Naive B cell (primary cell): ENCODE data around the gene EZR. TPM values are rescaled to one million over a fixed set of nuclear protein-coding genes. Genes with fewer than 3 reads are reported as not detected.

ENCODE experiments used
- ATAC-seq, 2 donors: fragments of 150-1000 bp; cut with Tn5 transposase; 2 replicates each; pipeline ENCODE4 v1.10.0; 2021; ENCODE audit warnings: low read depth in 2 of 2, mild to moderate bottlenecking in 2 of 2, moderate library complexity in 2 of 2
- DNase-seq: peaks from one replicate; pipeline ENCODE4 v3.0.0; 2022
- H3K27ac Mint-ChIP-seq, 6 donors: one replicate each; pipeline ENCODE4 v1.8.0; 2020 to 2022; ENCODE audit warnings: mild to moderate bottlenecking in 6 of 6, mixed read lengths in 6 of 6, moderate library complexity in 5 of 6, inconsistent platforms in 2 of 6
- H3K27me3 Mint-ChIP-seq, 3 donors: one replicate each; pipeline ENCODE4 v1.8.0; 2021 to 2022; ENCODE audit warnings: mixed read lengths in 3 of 3, mild to moderate bottlenecking in 1 of 3
- H3K36me3 Mint-ChIP-seq, 2 donors: one replicate each; pipeline ENCODE4 v1.8.0; 2020 to 2022; ENCODE audit warnings: mixed read lengths in 2 of 2, inconsistent platforms in 1 of 2, mild to moderate bottlenecking in 1 of 2
- H3K4me1 Mint-ChIP-seq, 3 donors: one replicate each; pipeline ENCODE4 v1.8.0; 2020 to 2022; ENCODE audit warnings: mixed read lengths in 3 of 3, inconsistent platforms in 1 of 3, mild to moderate bottlenecking in 1 of 3, moderate library complexity in 1 of 3
- H3K4me3 Mint-ChIP-seq, 8 donors: one replicate each; pipeline ENCODE4 v1.8.0; 2020 to 2022; ENCODE audit warnings: mild to moderate bottlenecking in 8 of 8, mixed read lengths in 8 of 8, moderate library complexity in 8 of 8, inconsistent platforms in 2 of 8
- H3K9me3 Mint-ChIP-seq, 7 donors: one replicate each; pipeline ENCODE4 v1.8.0; 2020 to 2022; ENCODE audit warnings: mixed read lengths in 7 of 7, mild to moderate bottlenecking in 5 of 7, inconsistent platforms in 2 of 7, moderate library complexity in 1 of 7
- polyA plus RNA-seq, 6 donors: library from polyadenylated mRNA; unstranded; fragments of 300-500 nt; fragmentation: Illumina TruSeq; gene quantifications; one replicate each; pipeline ENCODE4 v1.2.3, GENCODE V29; 2021; ENCODE audit warnings: low read depth in 6 of 6

EZR gene
- polyA plus RNA-seq, 6 donors from 2014 or later = 463 to 555 (median 516) TPM

GRCh38 chr6:158754738-158755137, 64.4 kb downstream of the EZR start:
- no peak overlapping the region for H3K4me3 Mint-ChIP-seq
- H3K36me3 Mint-ChIP-seq = no peaks in the 10 kb centered on the region
- ATAC-seq = no peak
- DNase-seq = no peak
- H3K27ac Mint-ChIP-seq = peak overlapping the region in 2 of 6 donors; percentile 8 to 81
- no peaks in the 10 kb centered on the region for H3K27me3 Mint-ChIP-seq
- peaks cover 6 to 17% (median 13%) of the 10 kb centered on the region in 3 donors for H3K4me1 Mint-ChIP-seq
- H3K9me3 Mint-ChIP-seq = no peaks in the 10 kb centered on the region

DNA sequence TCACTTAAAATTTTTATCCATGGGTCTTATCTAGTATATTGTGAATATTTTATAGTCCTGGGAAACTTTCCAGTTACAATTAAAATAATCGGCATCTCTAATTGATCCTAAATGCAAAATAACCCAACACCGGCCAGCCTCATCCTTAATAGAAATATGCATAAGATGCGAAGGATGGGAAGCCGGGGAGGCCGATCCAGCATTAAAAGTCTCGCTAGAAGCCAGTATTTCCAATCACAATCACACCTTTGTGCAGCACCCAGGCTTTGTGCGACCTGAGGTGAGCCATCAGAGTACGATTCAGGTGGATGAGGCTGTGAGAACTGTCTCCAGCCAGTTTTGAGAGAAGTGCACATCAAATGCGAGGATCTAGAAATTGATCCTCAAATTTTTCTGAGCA, 65.4 kb downstream of the EZR start:
- ATAC-seq = no peak
- H3K36me3 Mint-ChIP-seq = no peaks in the 10 kb centered on the region
- no peak for DNase-seq
- peaks cover 6 to 17% (median 13%) of the 10 kb centered on the region in 3 donors for H3K4me1 Mint-ChIP-seq
- no peaks in the 10 kb centered on the region for H3K9me3 Mint-ChIP-seq
- H3K27ac Mint-ChIP-seq = no peak overlapping the region
- H3K27me3 Mint-ChIP-seq = no peaks in the 10 kb centered on the region
- no peak overlapping the region for H3K4me3 Mint-ChIP-seq

GRCh38 chr6:158752613-158753012, 66.6 kb downstream of the EZR start:
- peak in 1 of 2 donors; percentile 32 for ATAC-seq
- H3K4me3 Mint-ChIP-seq = no peak overlapping the region
- no peaks in the 10 kb centered on the region for H3K27me3 Mint-ChIP-seq
- H3K36me3 Mint-ChIP-seq = no peaks in the 10 kb centered on the region
- peaks cover 4 to 17% (median 13%) of the 10 kb centered on the region in 3 donors for H3K4me1 Mint-ChIP-seq
- H3K27ac Mint-ChIP-seq = peak overlapping the region in 1 of 6 donors; percentile 69
- no peaks in the 10 kb centered on the region for H3K9me3 Mint-ChIP-seq
- no peak for DNase-seq

DNA sequence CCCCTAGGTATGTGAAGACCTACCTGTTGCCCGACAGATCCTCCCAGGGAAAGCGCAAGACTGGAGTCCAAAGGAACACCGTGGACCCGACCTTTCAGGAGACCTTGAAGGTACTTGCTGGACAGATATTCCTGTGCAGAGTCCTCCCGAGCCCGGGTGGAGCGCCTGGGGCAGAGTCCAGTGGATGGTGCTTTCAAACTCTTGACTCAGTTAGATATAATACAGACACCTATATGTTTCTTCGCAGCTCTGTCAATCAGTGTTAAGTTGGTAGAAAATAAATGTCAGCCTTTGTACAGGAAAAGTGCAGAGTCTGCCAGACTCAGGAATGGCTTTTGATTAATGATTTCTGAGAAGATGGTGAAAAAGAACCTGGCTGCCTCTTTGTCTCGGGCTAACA, 67.2 kb downstream of the EZR start:
- no peaks in the 10 kb centered on the region for H3K27me3 Mint-ChIP-seq
- no peak overlapping the region for H3K27ac Mint-ChIP-seq
- H3K4me3 Mint-ChIP-seq = peak overlapping the region in 1 of 8 donors; percentile 51
- H3K9me3 Mint-ChIP-seq = no peaks in the 10 kb centered on the region
- H3K4me1 Mint-ChIP-seq = peaks cover 3 to 17% (median 13%) of the 10 kb centered on the region in 3 donors
- H3K36me3 Mint-ChIP-seq = no peaks in the 10 kb centered on the region
- ATAC-seq = no peak
- DNase-seq = no peak

GRCh38 chr6:158751224-158751623, 67.9 kb downstream of the EZR start:
- H3K27me3 Mint-ChIP-seq = no peaks in the 10 kb centered on the region
- no peak overlapping the region for H3K27ac Mint-ChIP-seq

DNA sequence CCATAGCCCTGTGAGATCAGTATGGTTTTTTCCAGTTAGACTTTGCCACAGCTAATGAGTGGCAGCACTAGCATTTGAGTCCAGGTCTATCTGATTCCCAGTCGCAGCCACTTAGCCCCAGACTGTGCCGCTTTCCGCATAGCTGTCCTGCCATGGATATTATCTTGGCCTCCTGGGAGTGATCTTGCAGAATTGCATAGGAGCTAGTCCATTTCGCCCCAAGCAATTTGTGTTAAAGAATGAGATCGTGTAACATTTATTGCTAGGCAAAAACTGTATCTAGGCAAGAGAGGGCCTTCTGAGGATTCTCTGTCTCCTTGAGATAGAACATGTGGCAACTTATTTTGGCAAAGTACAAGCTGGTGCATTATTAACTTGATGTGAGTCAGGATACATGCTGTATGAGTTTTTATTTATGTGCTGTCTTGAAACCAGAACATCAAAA, 74.2 kb downstream of the EZR start:
- Mint-ChIP-seq H3K4me1 (no peaks in the 10 kb centered on the region), H3K4me3 (no peak overlapping the region), H3K27me3 (no peaks in the 10 kb centered on the region), H3K27ac (no peak overlapping the region), H3K9me3 (peaks cover 0 to 10% (median 3%) of the 10 kb centered on the region in 7 donors), H3K36me3 (peaks cover 0 to under 1% of the 10 kb centered on the region in 2 donors)
- no peak for DNase-seq
- no peak for ATAC-seq

More at GRCh38 chr6:158751224-158751623, 67.9 kb downstream of the EZR start:
- Mint-ChIP-seq H3K9me3 (no peaks in the 10 kb centered on the region), H3K4me1 (peaks cover 3 to 17% (median 13%) of the 10 kb centered on the region in 3 donors), H3K4me3 (no peak overlapping the region), H3K36me3 (no peaks in the 10 kb centered on the region)
- no peak for ATAC-seq
- no peak for DNase-seq

DNA sequence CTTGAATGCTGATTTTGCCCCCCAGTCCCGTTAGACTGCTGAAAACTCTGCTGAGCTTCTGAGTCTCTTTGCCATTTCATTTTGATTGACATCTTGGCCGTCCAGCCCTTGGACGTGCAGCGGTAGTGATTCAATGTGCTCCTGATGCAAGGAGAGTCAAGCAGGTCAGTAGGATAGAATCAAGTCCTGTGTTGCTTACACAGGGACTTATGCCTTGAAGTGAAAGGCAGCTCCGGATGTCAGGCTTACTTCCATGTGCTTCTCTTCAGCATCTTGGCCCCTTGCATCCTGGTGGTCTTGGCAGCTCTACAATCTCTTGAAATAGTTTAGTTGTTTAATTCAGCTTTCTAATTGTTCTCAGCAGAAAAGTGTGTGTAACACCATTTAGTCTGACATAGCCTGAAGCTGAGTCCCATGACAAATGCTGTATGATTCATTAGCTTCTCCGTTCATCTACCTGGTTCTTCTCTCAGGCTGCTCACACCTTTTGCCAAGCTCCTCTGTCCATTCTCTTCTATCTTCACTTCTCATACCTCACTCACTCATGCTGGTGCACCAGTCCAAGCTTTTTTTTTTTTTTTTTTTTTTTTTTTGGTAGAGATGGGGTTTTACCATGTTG, 76.0 kb downstream of the EZR start:
- DNase-seq = no peak
- peaks cover 0 to 3% (median 0%) of the 10 kb centered on the region in 3 donors for H3K4me1 Mint-ChIP-seq
- no peak overlapping the region for H3K27ac Mint-ChIP-seq
- peaks cover 8 to 18% of the 10 kb centered on the region in 2 donors for H3K36me3 Mint-ChIP-seq
- ATAC-seq = no peak
- peaks cover 8 to 22% (median 15%) of the 10 kb centered on the region in 7 donors for H3K9me3 Mint-ChIP-seq
- no peak overlapping the region for H3K4me3 Mint-ChIP-seq
- no peaks in the 10 kb centered on the region for H3K27me3 Mint-ChIP-seq

GRCh38 chr6:158739673-158740072, 79.5 kb downstream of the EZR start:
- ATAC-seq (no peak), DNase-seq (no peak)
- peak overlapping the region in 1 of 6 donors; percentile 5 for H3K27ac Mint-ChIP-seq
- peaks cover 0 to 3% (median 0%) of the 10 kb centered on the region in 3 donors for H3K4me1 Mint-ChIP-seq
- peaks cover 8 to 24% of the 10 kb centered on the region in 2 donors for H3K36me3 Mint-ChIP-seq
- no peaks in the 10 kb centered on the region for H3K27me3 Mint-ChIP-seq
- H3K9me3 Mint-ChIP-seq = peaks cover 8 to 26% (median 15%) of the 10 kb centered on the region in 7 donors
- no peak overlapping the region for H3K4me3 Mint-ChIP-seq

- Mint-ChIP-seq H3K27ac (no peak overlapping the region), H3K36me3 (peaks cover 8 to 29% of the 10 kb centered on the region in 2 donors), H3K4me3 (no peak overlapping the region), H3K9me3 (peaks cover 12 to 36% (median 19%) of the 10 kb centered on the region in 7 donors), H3K4me1 (peaks cover 0 to 3% (median 0%) of the 10 kb centered on the region in 3 donors), H3K27me3 (no peaks in the 10 kb centered on the region)
- DNase-seq (no peak), ATAC-seq (no peak)
Measured at GRCh38 chr6:158737710-158738615, 81.2 kb downstream of the EZR start.

DNA sequence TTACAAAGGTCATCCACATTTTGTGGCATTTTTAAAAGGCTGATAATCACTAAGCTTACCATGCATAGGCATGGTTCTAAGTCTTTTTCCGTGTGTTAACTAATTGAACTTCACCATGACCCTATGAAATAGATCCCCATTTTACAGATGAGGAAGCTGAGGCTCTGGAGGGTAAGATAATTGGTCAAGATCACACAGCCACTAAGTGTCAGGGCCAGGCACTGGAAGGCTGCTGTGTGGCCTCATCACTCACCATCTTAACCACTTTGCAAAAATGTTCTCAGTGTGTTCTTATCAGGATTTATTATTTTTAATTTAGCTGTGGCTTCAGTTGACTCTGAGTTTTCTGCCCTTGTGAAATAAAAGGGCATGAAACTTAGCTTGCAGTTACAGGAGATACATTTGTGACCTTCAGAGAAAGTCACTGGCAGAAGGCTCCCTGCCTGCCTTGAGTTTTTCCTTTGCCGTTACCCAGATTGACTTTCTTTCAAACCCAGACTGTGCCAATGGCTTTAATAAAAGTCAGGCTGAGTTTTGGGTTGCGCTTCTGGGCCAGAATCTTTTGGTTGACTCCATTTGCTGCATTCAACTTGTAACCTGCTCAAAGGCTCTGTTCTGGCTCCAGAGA, 82.0 kb downstream of the EZR start:
- Mint-ChIP-seq H3K4me3 (no peak overlapping the region), H3K9me3 (peaks cover 12 to 43% (median 19%) of the 10 kb centered on the region in 7 donors), H3K4me1 (peaks cover 0 to 3% (median 0%) of the 10 kb centered on the region in 3 donors), H3K27me3 (no peaks in the 10 kb centered on the region), H3K36me3 (peaks cover 8 to 29% of the 10 kb centered on the region in 2 donors), H3K27ac (no peak overlapping the region)
- ATAC-seq (no peak), DNase-seq (no peak)

- Mint-ChIP-seq H3K4me3 (no peak overlapping the region), H3K36me3 (peaks cover 8 to 28% of the 10 kb centered on the region in 2 donors), H3K27ac (no peak overlapping the region), H3K27me3 (no peaks in the 10 kb centered on the region), H3K4me1 (peaks cover 0 to 3% (median 0%) of the 10 kb centered on the region in 3 donors), H3K9me3 (peaks cover 13 to 44% (median 19%) of the 10 kb centered on the region in 7 donors)
- ATAC-seq = no peak
- DNase-seq = no peak
Measured at GRCh38 chr6:158735009-158735408, 84.2 kb downstream of the EZR start.

DNA sequence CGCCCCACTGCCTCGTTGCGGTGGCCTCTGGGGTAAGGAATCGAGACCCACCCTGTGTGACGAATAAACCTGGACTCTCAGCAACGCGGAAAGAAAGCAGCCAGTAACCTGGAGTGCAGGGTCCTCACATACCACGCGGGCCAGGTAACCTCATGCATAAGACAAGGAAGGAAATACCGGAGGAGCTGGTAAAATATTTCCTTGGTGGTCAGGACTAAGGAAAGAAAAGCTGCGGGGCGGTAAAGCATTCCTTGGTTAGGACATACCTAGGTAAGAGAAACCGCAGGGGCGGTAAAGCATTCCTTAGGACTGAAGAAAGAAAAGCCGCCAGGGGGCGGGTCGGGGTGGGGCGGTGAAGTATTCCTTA, 88.6 kb downstream of the EZR start:
- Mint-ChIP-seq H3K4me1 (no peaks in the 10 kb centered on the region), H3K36me3 (peaks cover 0 to 7% of the 10 kb centered on the region in 2 donors), H3K27me3 (no peaks in the 10 kb centered on the region), H3K9me3 (peaks cover 3 to 32% (median 5%) of the 10 kb centered on the region in 7 donors), H3K27ac (peak overlapping the region in 1 of 6 donors; percentile 59), H3K4me3 (no peak overlapping the region)
- no peak for ATAC-seq
- no peak for DNase-seq

- Mint-ChIP-seq H3K36me3 (peaks cover 0 to 7% of the 10 kb centered on the region in 2 donors), H3K27me3 (no peaks in the 10 kb centered on the region), H3K4me1 (no peaks in the 10 kb centered on the region), H3K4me3 (no peak overlapping the region), H3K27ac (peak overlapping the region in 1 of 6 donors; percentile 59), H3K9me3 (peaks cover 3 to 31% (median 5%) of the 10 kb centered on the region in 7 donors)
- no peak for ATAC-seq
- no peak for DNase-seq
Measured at GRCh38 chr6:158729906-158730540, 89.1 kb downstream of the EZR start.
